HL-60 (cell line): ENCODE data around the gene PLEKHJ1.
A peak's percentile ranks its signal among the peaks of the same experiment; 100 is the strongest.

ENCODE experiments used
- DNase-seq, 2 experiments: peaks; one replicate each; pipeline ENCODE4 v3.0.0-alpha.2; 2010 to 2020; ENCODE audit warnings: low read depth in 1 of 2, low spot score in 1 of 2
- H3K27ac ChIP-seq: fragments of 250-450 bp; sonication (Bioruptor Pico); replicated peaks from 2 replicates; pipeline ENCODE4 v1.5.1; 2020; ENCODE audit warnings: mild to moderate bottlenecking, moderate library complexity
- H3K27me3 ChIP-seq: fragments of 250-450 bp; sonication (Bioruptor Pico); 2 replicates; pipeline ENCODE4 v1.5.1; 2021; ENCODE audit warnings: mild to moderate bottlenecking, moderate library complexity; ENCODE audit not compliant: insufficient read depth, poor library complexity, severe bottlenecking
- H3K4me3 ChIP-seq: replicated peaks from 2 replicates; pipeline ENCODE4 v1.5.1; 2011; ENCODE audit warnings: mild to moderate bottlenecking, control low read depth, low read length; ENCODE audit not compliant: insufficient read depth
- CTCF ChIP-seq: IDR thresholded peaks from one replicate; pipeline ENCODE4 v1.5.1; 2011; ENCODE audit warnings: low read length, control low read depth, inconsistent platforms; ENCODE audit not compliant: insufficient read depth
- GABPA ChIP-seq: IDR thresholded peaks from 2 replicates; pipeline ENCODE4 v1.6.1; 2012; ENCODE audit warnings: low read depth
- POLR2AphosphoS5 ChIP-seq: IDR thresholded peaks from 2 replicates; pipeline ENCODE4 v1.6.1; 2012; ENCODE audit warnings: low read depth
- REST ChIP-seq: IDR thresholded peaks from 2 replicates; pipeline ENCODE4 v1.6.1; 2012; ENCODE audit warnings: low read depth; ENCODE audit not compliant: insufficient replicate concordance
- SPI1 ChIP-seq: IDR thresholded peaks from 2 replicates; pipeline ENCODE4 v1.6.1; 2012; ENCODE audit warnings: low read depth, mild to moderate bottlenecking, borderline replicate concordance
- long read RNA-seq: library from polyadenylated mRNA; unstranded; transcript quantifications from one replicate; pipeline ENCODE4 v2.0.0, GENCODE V29; 2020

PLEKHJ1 gene, protein sequence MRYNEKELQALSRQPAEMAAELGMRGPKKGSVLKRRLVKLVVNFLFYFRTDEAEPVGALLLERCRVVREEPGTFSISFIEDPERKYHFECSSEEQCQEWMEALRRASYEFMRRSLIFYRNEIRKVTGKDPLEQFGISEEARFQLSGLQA
- long read RNA-seq, transcript PLEKHJ1-206 (5 exons, 1,311 nt), result minor isoform, 15 of 369 reads
- long read RNA-seq, transcript PLEKHJ1-201 (6 exons, 1,206 nt), result major isoform, 333 of 369 reads
- long read RNA-seq, partial matches to known transcripts, result 0 of 369 reads
- long read RNA-seq, other reads (novel, unspliced or antisense), result 12 of 369 reads

DNA sequence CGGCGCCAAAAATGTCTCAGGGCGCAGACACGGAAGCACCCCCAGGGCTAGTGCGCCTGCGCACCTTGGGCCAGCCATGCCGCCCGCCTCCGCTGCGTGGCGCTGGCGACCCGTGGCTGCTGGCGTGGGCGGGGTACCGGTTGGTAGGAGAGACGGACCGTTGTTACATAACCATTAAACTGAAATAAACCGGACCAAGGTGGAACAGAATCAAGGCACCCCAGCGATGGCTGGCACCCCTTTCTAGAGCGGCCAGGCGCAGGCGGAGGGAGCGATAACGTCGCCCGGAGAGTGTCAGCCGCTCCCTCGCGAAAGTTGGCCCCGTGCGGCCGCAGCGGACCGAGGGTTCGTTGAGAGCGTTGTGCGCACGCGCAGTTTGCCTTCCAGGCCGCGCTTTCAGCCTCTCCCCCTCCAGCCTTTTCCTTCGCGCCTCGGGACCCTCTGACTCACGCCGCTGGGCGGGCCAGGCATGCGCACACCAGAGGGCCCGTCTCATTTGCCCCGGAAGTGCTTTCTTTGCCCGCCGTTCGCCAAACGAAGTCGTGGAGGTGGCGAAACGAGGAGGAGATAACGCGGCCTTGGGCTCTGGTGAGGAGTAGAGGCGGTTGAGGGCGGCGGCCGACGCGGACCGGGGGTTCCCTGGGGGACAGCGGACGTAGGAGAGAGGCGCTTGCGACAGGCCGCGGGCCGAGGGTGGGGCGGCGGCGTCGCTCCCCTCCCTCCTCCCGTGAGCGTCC lies at the start of gene PLEKHJ1, which contains the start of gene SF3A2:
Gene PLEKHJ1, minus strand, starts transcription at position 16 of the 737 bp plus-strand sequence. CDS start 81 bp downstream, outside the sequence.
Gene SF3A2, plus strand, starts transcription at position 511 of the 737 bp plus-strand sequence. CDS start 6,595 bp downstream, outside the sequence.
- H3K27me3 ChIP-seq, result no peaks in the 10 kb centered on the region
- peak; percentile 96 to 98 for DNase-seq
- H3K27ac ChIP-seq, result peak within 1 kb of the TSS; percentile 98
- TF ChIP-seq SPI1 (no peak), CTCF (peak; percentile 96), POLR2AphosphoS5 (peak; percentile 91), GABPA (peak; percentile 87)
- H3K4me3 ChIP-seq, result peak within 1 kb of the TSS; percentile 78

DNA sequence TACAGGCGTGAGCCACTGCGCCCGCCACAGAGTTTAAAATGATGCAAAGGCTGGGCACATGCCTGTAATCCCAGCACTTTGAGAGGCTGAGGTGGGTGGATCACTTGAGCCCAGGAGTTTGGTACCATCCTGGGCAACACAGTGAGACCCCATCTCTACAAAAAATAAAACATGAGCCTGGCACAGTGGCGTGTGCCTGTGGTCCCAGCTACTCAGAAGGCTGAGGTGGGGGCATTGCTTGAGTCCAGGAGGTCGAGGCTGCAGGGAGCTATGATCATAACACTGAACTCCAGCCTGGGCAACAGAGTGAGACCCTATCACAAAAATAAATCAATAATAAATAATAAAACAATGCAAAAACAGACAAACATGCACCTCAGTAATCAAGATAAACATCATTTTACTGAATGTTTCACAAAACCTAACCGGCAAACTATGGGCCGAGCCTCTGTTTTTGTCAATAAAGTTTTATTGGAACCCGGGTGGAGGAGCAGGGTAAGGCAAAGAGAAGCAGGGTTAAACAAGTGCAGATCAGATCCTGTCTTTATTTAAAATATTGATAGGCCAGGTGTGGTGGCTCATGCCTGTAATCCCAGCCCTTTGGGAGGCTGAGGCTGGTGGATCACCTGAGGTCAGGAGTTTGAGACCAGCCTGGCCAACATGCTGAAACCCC lies 47.8 kb upstream of the PLEKHJ1 start:
- Histone ChIP-seq H3K27ac (no peak overlapping the region), H3K4me3 (no peak overlapping the region), H3K27me3 (no peaks in the 10 kb centered on the region)
- TF ChIP-seq CTCF, result no peak
- TF ChIP-seq GABPA, result no peak
- TF ChIP-seq POLR2AphosphoS5, result no peak
- no peak for TF ChIP-seq REST
- TF ChIP-seq SPI1, result no peak
- no peak for DNase-seq

GRCh38 chr19:2282862-2283237 lies 46.7 kb upstream of the PLEKHJ1 start:
- Histone ChIP-seq H3K4me3 (no peak overlapping the region), H3K27ac (peak overlapping the region; percentile 80), H3K27me3 (no peaks in the 10 kb centered on the region)
- TF ChIP-seq REST, result no peak
- TF ChIP-seq CTCF, result no peak
- TF ChIP-seq POLR2AphosphoS5, result no peak
- TF ChIP-seq GABPA, result no peak
- no peak for TF ChIP-seq SPI1
- no peak for DNase-seq
